GM12864 (cell line): ENCODE results near the gene NUP43.
"Not testable (repeated sequence)": the region's sequence is repeated elsewhere in the genome, so short reads cannot be mapped to it uniquely, and the experiment has no call there.

ENCODE experiments used
- DNase-seq: peaks from one replicate; pipeline ENCODE4 v3.0.0-alpha.2; 2011; ENCODE audit warnings: low read depth
- H3K4me3 ChIP-seq: 2 replicates; pipeline ENCODE4 v1.5.1; 2011; ENCODE audit warnings: mild to moderate bottlenecking, low read depth, low read length, control low read depth
- CTCF ChIP-seq: IDR thresholded peaks from 2 replicates; pipeline ENCODE4 v1.5.1; 2011; ENCODE audit warnings: low read depth, mild to moderate bottlenecking, moderate library complexity, low read length, control low read depth, inconsistent platforms; ENCODE audit errors: missing control alignments

NUP43 gene

GRCh38 chr6:149691201-149691600, 55.1 kb downstream of the NUP43 start:
- DNase-seq = no peak
- no peak overlapping the region for H3K4me3 ChIP-seq
- TF ChIP-seq CTCF = no peak

GRCh38 chr6:149686230-149686629, 60.1 kb downstream of the NUP43 start:
- DNase-seq = no peak
- no peak for TF ChIP-seq CTCF
- no peak overlapping the region for H3K4me3 ChIP-seq

GRCh38 chr6:149683256-149683859, 63.0 kb downstream of the NUP43 start:
- TF ChIP-seq CTCF = no peak
- no peak for DNase-seq
- no peak overlapping the region for H3K4me3 ChIP-seq

- not testable (repeated sequence) for DNase-seq, H3K4me3 ChIP-seq
Measured at GRCh38 chr6:149681845-149682244, 64.5 kb downstream of the NUP43 start.

GRCh38 chr6:149681209-149681608, 65.1 kb downstream of the NUP43 start:
- no peak for TF ChIP-seq CTCF
- H3K4me3 ChIP-seq = no peak overlapping the region
- no peak for DNase-seq

- no peak for DNase-seq
- TF ChIP-seq CTCF = no peak
- no peak overlapping the region for H3K4me3 ChIP-seq
Measured at GRCh38 chr6:149680503-149680902, 65.8 kb downstream of the NUP43 start.
